IPS-20b (cell line): ENCODE results near the gene PLK2.
A peak's percentile ranks its signal among the peaks of the same experiment; 100 is the strongest.

Experiments
- H3K27ac ChIP-seq: one replicate; pipeline ENCODE4 v1.5.1; 2013; ENCODE audit warnings: low read length
- H3K27me3 ChIP-seq: 2 replicates; pipeline ENCODE4 v1.6.1; 2013; ENCODE audit warnings: mild to moderate bottlenecking, low read length, inconsistent platforms; ENCODE audit not compliant: insufficient read depth
- H3K36me3 ChIP-seq: 2 replicates; pipeline ENCODE4 v1.6.1; 2013; ENCODE audit warnings: low read depth, mild to moderate bottlenecking, inconsistent platforms, low read length, moderate library complexity; ENCODE audit not compliant: insufficient read depth
- H3K4me1 ChIP-seq: 2 replicates; pipeline ENCODE4 v1.6.1; 2013; ENCODE audit warnings: mild to moderate bottlenecking, control low read depth, inconsistent platforms, low read length, moderate library complexity; ENCODE audit not compliant: insufficient read depth
- H3K4me3 ChIP-seq: 2 replicates; pipeline ENCODE4 v1.5.1; 2013; ENCODE audit warnings: mild to moderate bottlenecking, low read length, inconsistent platforms
- H3K9ac ChIP-seq: 2 replicates; pipeline ENCODE4 v1.6.1; 2013; ENCODE audit warnings: low read depth, mild to moderate bottlenecking, inconsistent platforms, low read length, moderate library complexity
- H3K9me3 ChIP-seq: 2 replicates; pipeline ENCODE4 v1.6.1; 2013; ENCODE audit warnings: mild to moderate bottlenecking, low read depth, low read length, inconsistent platforms; ENCODE audit not compliant: insufficient read depth

PLK2 gene

GRCh38 chr5:58460002-58460731 is at the start of gene PLK2:
PLK2 (minus strand) TSS chr5:58460086; CDS start chr5:58459959, 127 bp downstream.
- H3K27ac ChIP-seq = no peak within 1 kb of the TSS
- H3K9ac ChIP-seq = peak within 1 kb of the TSS; percentile 57; the same call in 1 of the 2 replicates
- H3K36me3 ChIP-seq = peaks cover 28% of the 10 kb centered on the region
- no peaks in the 10 kb centered on the region for H3K9me3 ChIP-seq
- H3K4me1 ChIP-seq = peaks cover 8% of the 10 kb centered on the region
- H3K27me3 ChIP-seq = peaks cover 16% of the 10 kb centered on the region
- peak within 1 kb of the TSS; percentile 84 for H3K4me3 ChIP-seq

- Histone ChIP-seq H3K27me3 (no peaks in the 10 kb centered on the region), H3K36me3 (no peaks in the 10 kb centered on the region), H3K4me1 (peaks cover 9% of the 10 kb centered on the region; the same call in 1 of the 2 replicates), H3K9ac (no peak overlapping the region), H3K27ac (no peak overlapping the region), H3K4me3 (no peak overlapping the region), H3K9me3 (no peaks in the 10 kb centered on the region)
These were observed 47.8 kb upstream of the PLK2 start for GRCh38 chr5:58507715-58508114.

- H3K4me3 ChIP-seq = no peak overlapping the region
- H3K4me1 ChIP-seq = peaks cover 9% of the 10 kb centered on the region; the same call in 1 of the 2 replicates
- H3K9ac ChIP-seq = no peak overlapping the region
- H3K36me3 ChIP-seq = no peaks in the 10 kb centered on the region
- no peak overlapping the region for H3K27ac ChIP-seq
- no peaks in the 10 kb centered on the region for H3K27me3 ChIP-seq
- no peaks in the 10 kb centered on the region for H3K9me3 ChIP-seq
These were observed 46.2 kb upstream of the PLK2 start for GRCh38 chr5:58505971-58506640.

GRCh38 chr5:58505502-58505901 is 45.6 kb upstream of the PLK2 start:
- no peak overlapping the region for H3K27ac ChIP-seq
- H3K36me3 ChIP-seq = no peaks in the 10 kb centered on the region
- no peaks in the 10 kb centered on the region for H3K9me3 ChIP-seq
- no peak overlapping the region for H3K9ac ChIP-seq
- no peaks in the 10 kb centered on the region for H3K27me3 ChIP-seq
- H3K4me3 ChIP-seq = no peak overlapping the region
- peaks cover 9% of the 10 kb centered on the region; the same call in 1 of the 2 replicates for H3K4me1 ChIP-seq

GRCh38 chr5:58504766-58505165 is 44.9 kb upstream of the PLK2 start:
- Histone ChIP-seq H3K9me3 (no peaks in the 10 kb centered on the region), H3K27ac (no peak overlapping the region), H3K9ac (no peak overlapping the region), H3K36me3 (no peaks in the 10 kb centered on the region), H3K27me3 (no peaks in the 10 kb centered on the region), H3K4me3 (no peak overlapping the region), H3K4me1 (peaks cover 12% of the 10 kb centered on the region; the same call in 1 of the 2 replicates)

GRCh38 chr5:58503390-58504046 is 43.6 kb upstream of the PLK2 start:
- no peak overlapping the region for H3K27ac ChIP-seq
- no peaks in the 10 kb centered on the region for H3K9me3 ChIP-seq
- no peaks in the 10 kb centered on the region for H3K36me3 ChIP-seq
- peaks cover 12% of the 10 kb centered on the region; the same call in 1 of the 2 replicates for H3K4me1 ChIP-seq
- H3K27me3 ChIP-seq = no peaks in the 10 kb centered on the region
- H3K4me3 ChIP-seq = no peak overlapping the region
- H3K9ac ChIP-seq = no peak overlapping the region

GRCh38 chr5:58501778-58502417 is 42.0 kb upstream of the PLK2 start:
- Histone ChIP-seq H3K9me3 (no peaks in the 10 kb centered on the region), H3K4me3 (no peak overlapping the region), H3K9ac (no peak overlapping the region), H3K27me3 (no peaks in the 10 kb centered on the region), H3K4me1 (peaks cover 9% of the 10 kb centered on the region; the same call in 1 of the 2 replicates), H3K36me3 (no peaks in the 10 kb centered on the region), H3K27ac (no peak overlapping the region)

- no peak overlapping the region for H3K4me3 ChIP-seq
- peaks cover 9% of the 10 kb centered on the region; the same call in 1 of the 2 replicates for H3K4me1 ChIP-seq
- H3K9ac ChIP-seq = no peak overlapping the region
- H3K9me3 ChIP-seq = no peaks in the 10 kb centered on the region
- no peaks in the 10 kb centered on the region for H3K36me3 ChIP-seq
- no peaks in the 10 kb centered on the region for H3K27me3 ChIP-seq
- no peak overlapping the region for H3K27ac ChIP-seq
These were observed 40.1 kb upstream of the PLK2 start for GRCh38 chr5:58499941-58500340.

GRCh38 chr5:58499231-58499630 is 39.3 kb upstream of the PLK2 start:
- H3K36me3 ChIP-seq = no peaks in the 10 kb centered on the region
- no peaks in the 10 kb centered on the region for H3K9me3 ChIP-seq
- H3K27ac ChIP-seq = no peak overlapping the region
- H3K4me1 ChIP-seq = peaks cover 9% of the 10 kb centered on the region; the same call in 1 of the 2 replicates
- no peak overlapping the region for H3K9ac ChIP-seq
- H3K27me3 ChIP-seq = no peaks in the 10 kb centered on the region
- H3K4me3 ChIP-seq = no peak overlapping the region

GRCh38 chr5:58498340-58498942 is 38.6 kb upstream of the PLK2 start:
- Histone ChIP-seq H3K4me3 (no peak overlapping the region), H3K4me1 (peaks cover 7% of the 10 kb centered on the region; the same call in 1 of the 2 replicates), H3K27ac (no peak overlapping the region), H3K27me3 (no peaks in the 10 kb centered on the region), H3K9ac (no peak overlapping the region), H3K9me3 (no peaks in the 10 kb centered on the region), H3K36me3 (no peaks in the 10 kb centered on the region)

- Histone ChIP-seq H3K4me1 (0 out of 2 replicates have a peak, but pooled peaks cover 3% of the 10 kb centered on the region), H3K27me3 (no peaks in the 10 kb centered on the region), H3K4me3 (no peak overlapping the region), H3K9ac (no peak overlapping the region), H3K9me3 (no peaks in the 10 kb centered on the region), H3K36me3 (no peaks in the 10 kb centered on the region), H3K27ac (no peak overlapping the region)
These were observed 38.0 kb upstream of the PLK2 start for GRCh38 chr5:58497921-58498320.
